Measurements from ENCODE around the gene DCBLD1. TPM values are rescaled to one million over a fixed set of nuclear protein-coding genes. Genes with fewer than 3 reads are reported as not detected.

Gene DCBLD1
- total and polyA plus RNA-seq, 2 donors, result 1.3 to 5.7 TPM

- Histone ChIP-seq H3K9me3 (ENCODE audit: control insufficient read depth in 2 of 2, insufficient read depth in 1 of 2, low read length in 1 of 2) (peaks cover 0 to 6% of the 10 kb centered on the region in 2 donors), H3K4me3 (ENCODE audit: low read length in 2 of 2) (no peak overlapping the region), H3K27ac (ENCODE audit: low read depth in 1 of 2, low read length in 1 of 2) (no peak overlapping the region), H3K36me3 (ENCODE audit: control insufficient read depth in 2 of 2, insufficient read depth in 2 of 2, low read length in 1 of 2) (peaks cover 2 to 22% of the 10 kb centered on the region in 2 donors), H3K27me3 (ENCODE audit: control insufficient read depth in 2 of 2, insufficient read depth in 1 of 2, low read length in 1 of 2) (no peaks in the 10 kb centered on the region), H3K4me1 (ENCODE audit: control insufficient read depth in 2 of 2, insufficient read depth in 2 of 2, low read length in 2 of 2) (peaks cover 0 to under 1% of the 10 kb centered on the region in 2 donors)
- no peak for DNase-seq (ENCODE audit: low read depth in 6 of 9, low spot score in 9 of 9)
- 98% methylated on average over 2 of the region's 2 CpGs for WGBS
These were observed 112.8 kb downstream of the DCBLD1 start for GRCh38 chr6:117595099-117595923.

- Histone ChIP-seq H3K36me3 (ENCODE audit: control insufficient read depth in 2 of 2, insufficient read depth in 2 of 2, low read length in 1 of 2) (peaks cover 0 to 16% of the 10 kb centered on the region in 2 donors), H3K9me3 (ENCODE audit: control insufficient read depth in 2 of 2, insufficient read depth in 1 of 2, low read length in 1 of 2) (peaks cover 0 to 6% of the 10 kb centered on the region in 2 donors), H3K4me3 (ENCODE audit: low read length in 2 of 2) (no peak overlapping the region), H3K27ac (ENCODE audit: low read depth in 1 of 2, low read length in 1 of 2) (no peak overlapping the region), H3K27me3 (ENCODE audit: control insufficient read depth in 2 of 2, insufficient read depth in 1 of 2, low read length in 1 of 2) (no peaks in the 10 kb centered on the region), H3K4me1 (ENCODE audit: control insufficient read depth in 2 of 2, insufficient read depth in 2 of 2, low read length in 2 of 2) (peaks cover 0 to 3% of the 10 kb centered on the region in 2 donors)
- 99% methylated on average over 2 of the region's 2 CpGs for WGBS
- no peak for DNase-seq (ENCODE audit: low read depth in 6 of 9, low spot score in 9 of 9)
These were observed 115.3 kb downstream of the DCBLD1 start for GRCh38 chr6:117597755-117598154.

Other genes with a start within 250 kb of the DCBLD1 start
- gene VGLL2, start 217.1 kb upstream of the DCBLD1 start, total RNA-seq, result not detected
- gene VGLL2, start 217.1 kb upstream of the DCBLD1 start, polyA plus RNA-seq, result 0.07 TPM
- 0.09 TPM for gene ROS1, start 56.7 kb upstream of the DCBLD1 start, total RNA-seq
- 0.16 TPM for gene ROS1, start 56.7 kb upstream of the DCBLD1 start, polyA plus RNA-seq
- gene GOPC, start 119.8 kb downstream of the DCBLD1 start, total RNA-seq, result 32.7 TPM
- gene GOPC, start 119.8 kb downstream of the DCBLD1 start, polyA plus RNA-seq, result 33.1 TPM
- gene NUS1, start 192.8 kb downstream of the DCBLD1 start, total RNA-seq, result 10.0 TPM
- gene NUS1, start 192.8 kb downstream of the DCBLD1 start, polyA plus RNA-seq, result 25.1 TPM

Data from thymus (tissue), 11 donors.